ENCODE data around the gene PDCD10. TPM values are rescaled to one million over a fixed set of nuclear protein-coding genes. Genes with fewer than 3 reads are reported as not detected.

Gene PDCD10
- total and polyA plus RNA-seq, 2 donors (not counting 1 experiment from before 2014, with no cell fraction given) = 25.7 to 58.0 TPM

DNA sequence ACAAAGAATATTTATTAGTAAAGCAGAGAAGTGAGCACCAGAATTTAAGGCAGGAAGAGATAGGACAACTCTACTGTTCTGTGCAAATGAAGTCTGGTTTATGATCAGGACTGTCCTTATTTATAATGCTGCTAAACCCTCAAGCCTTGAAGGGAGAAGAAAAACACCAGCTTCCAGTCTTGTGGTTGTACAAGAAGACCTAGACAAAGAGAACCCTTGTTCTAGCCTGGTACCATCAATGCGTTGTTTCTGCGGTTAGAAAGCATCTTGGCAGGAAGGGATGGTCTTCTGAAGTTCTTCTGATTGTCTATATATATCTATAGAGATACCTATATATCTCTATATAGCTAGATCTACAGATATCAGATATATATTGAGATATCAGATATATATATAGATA, 33.8 kb downstream of the PDCD10 start:
- CTCF ChIA-PET = interaction anchor here (0.9 kb wide), 1 partner anchor 40 kb away, joined by 3 read pairs; no protein-coding TSS in a partner anchor
- intact Hi-C loops (cut with micrococcal nuclease) = no loop called here
- no peaks in the 10 kb centered on the region for H3K9me3 Mint-ChIP-seq (ENCODE audit: insufficient read depth)
- Histone ChIP-seq H3K4me3 (ENCODE audit: control extremely low read depth in 1 of 5, extremely low read depth in 1 of 5, insufficient read depth in 1 of 5, low read depth in 2 of 5, low read length in 4 of 5) (no peak overlapping the region), H3K36me3 (replicated peaks in 1 of 2; ENCODE audit: control extremely low read depth in 1 of 2, control insufficient read depth in 1 of 2, extremely low read depth in 1 of 2, insufficient read depth in 2 of 2, low read length in 1 of 2) (peaks cover 15 to 36% of the 10 kb centered on the region in 2 experiments), H3K4me1 (ENCODE audit: control insufficient read depth in 2 of 2, insufficient read depth in 2 of 2, low read length in 2 of 2) (no peaks in the 10 kb centered on the region), H3K27ac (ENCODE audit: low read length in 2 of 2) (no peak overlapping the region), H3K4me2 (replicated peaks; ENCODE audit: low read depth, low read length, poor library complexity, severe bottlenecking) (no peak overlapping the region), H3K27me3 (replicated peaks in 1 of 4; ENCODE audit: control extremely low read depth in 1 of 4, control insufficient read depth in 3 of 4, insufficient read depth in 4 of 4, low read length in 3 of 4) (no peaks in the 10 kb centered on the region), H3K79me2 (ENCODE audit: control insufficient read depth, insufficient read depth, low read length) (peaks cover 3% of the 10 kb centered on the region), H2AFZ (ENCODE audit: insufficient read depth, low read depth, low read length, poor library complexity, severe bottlenecking) (no peak overlapping the region), H4K20me1 (ENCODE audit: control insufficient read depth, insufficient read depth, low read length, poor library complexity, severe bottlenecking) (peaks cover 41% of the 10 kb centered on the region), H3K9ac (ENCODE audit: low read length) (no peak overlapping the region), H3K9me3 (ENCODE audit: control extremely low read depth in 1 of 3, control insufficient read depth in 2 of 3, insufficient read depth in 1 of 3, low read length in 2 of 3) (no peaks in the 10 kb centered on the region)
- WGBS (ENCODE audit: insufficient coverage) = no CpG with 5 or more reads among the region's 2 CpGs
- no peak overlapping the region for H3K4me3 Mint-ChIP-seq
- peaks cover 1% of the 10 kb centered on the region for H3K4me1 Mint-ChIP-seq
- POLR2A ChIA-PET = no interaction called here
- TF ChIP-seq EZH2 (IDR thresholded peaks at IDR 0.05; ENCODE audit: borderline replicate concordance, insufficient read depth, low read depth, low read length, poor library complexity, severe bottlenecking) = no peak
- TF ChIP-seq, protein P1, sequence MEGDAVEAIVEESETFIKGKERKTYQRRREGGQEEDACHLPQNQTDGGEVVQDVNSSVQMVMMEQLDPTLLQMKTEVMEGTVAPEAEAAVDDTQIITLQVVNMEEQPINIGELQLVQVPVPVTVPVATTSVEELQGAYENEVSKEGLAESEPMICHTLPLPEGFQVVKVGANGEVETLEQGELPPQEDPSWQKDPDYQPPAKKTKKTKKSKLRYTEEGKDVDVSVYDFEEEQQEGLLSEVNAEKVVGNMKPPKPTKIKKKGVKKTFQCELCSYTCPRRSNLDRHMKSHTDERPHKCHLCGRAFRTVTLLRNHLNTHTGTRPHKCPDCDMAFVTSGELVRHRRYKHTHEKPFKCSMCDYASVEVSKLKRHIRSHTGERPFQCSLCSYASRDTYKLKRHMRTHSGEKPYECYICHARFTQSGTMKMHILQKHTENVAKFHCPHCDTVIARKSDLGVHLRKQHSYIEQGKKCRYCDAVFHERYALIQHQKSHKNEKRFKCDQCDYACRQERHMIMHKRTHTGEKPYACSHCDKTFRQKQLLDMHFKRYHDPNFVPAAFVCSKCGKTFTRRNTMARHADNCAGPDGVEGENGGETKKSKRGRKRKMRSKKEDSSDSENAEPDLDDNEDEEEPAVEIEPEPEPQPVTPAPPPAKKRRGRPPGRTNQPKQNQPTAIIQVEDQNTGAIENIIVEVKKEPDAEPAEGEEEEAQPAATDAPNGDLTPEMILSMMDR (IDR thresholded peaks at IDR 0.05) = no peak
- H3K27me3 Mint-ChIP-seq = no peaks in the 10 kb centered on the region
- H3K27ac Mint-ChIP-seq = no peak overlapping the region
- DNase-seq = no peak
- ATAC-seq (ENCODE audit: low read depth) = no peak

DNA sequence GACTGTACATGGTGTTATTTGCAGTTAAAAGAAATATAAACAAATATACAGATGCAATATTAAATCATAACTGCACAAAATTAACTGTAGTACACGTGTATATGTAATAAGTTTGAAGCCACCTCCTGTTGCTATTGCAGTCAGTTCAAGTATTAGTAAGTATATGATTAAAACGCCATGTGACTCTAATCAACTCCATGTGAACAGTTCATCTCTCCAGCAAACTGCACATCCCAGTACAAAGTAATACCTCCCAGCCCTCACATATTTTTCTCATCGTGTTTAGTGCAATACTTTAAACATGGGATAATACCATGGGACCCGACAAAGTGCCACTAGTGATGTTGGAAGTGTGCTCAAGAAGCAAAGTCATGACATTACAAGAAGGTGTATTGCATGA, 34.6 kb downstream of the PDCD10 start:
- DNase-seq = no peak
- H3K4me1 Mint-ChIP-seq = no peaks in the 10 kb centered on the region
- no peak overlapping the region for H3K4me2 ChIP-seq (replicated peaks; ENCODE audit: low read depth, low read length, poor library complexity, severe bottlenecking)
- H3K36me3 ChIP-seq (replicated peaks in 1 of 2; ENCODE audit: control extremely low read depth in 1 of 2, control insufficient read depth in 1 of 2, extremely low read depth in 1 of 2, insufficient read depth in 2 of 2, low read length in 1 of 2) = peaks cover 14 to 41% of the 10 kb centered on the region in 2 experiments
- no peaks in the 10 kb centered on the region for H3K27me3 Mint-ChIP-seq
- 100% methylated on average over 1 of the region's 4 CpGs for WGBS (ENCODE audit: insufficient coverage)
- H3K27me3 ChIP-seq (replicated peaks in 1 of 4; ENCODE audit: control extremely low read depth in 1 of 4, control insufficient read depth in 3 of 4, insufficient read depth in 4 of 4, low read length in 3 of 4) = no peaks in the 10 kb centered on the region
- H2AFZ ChIP-seq (ENCODE audit: insufficient read depth, low read depth, low read length, poor library complexity, severe bottlenecking) = no peak overlapping the region
- H3K4me1 ChIP-seq (ENCODE audit: control insufficient read depth in 2 of 2, insufficient read depth in 2 of 2, low read length in 2 of 2) = no peaks in the 10 kb centered on the region
- POLR2A ChIA-PET = no interaction called here
- no peak overlapping the region for H3K4me3 Mint-ChIP-seq
- no peak for TF ChIP-seq EZH2 (IDR thresholded peaks at IDR 0.05; ENCODE audit: borderline replicate concordance, insufficient read depth, low read depth, low read length, poor library complexity, severe bottlenecking)
- no peaks in the 10 kb centered on the region for H3K9me3 ChIP-seq (ENCODE audit: control extremely low read depth in 1 of 3, control insufficient read depth in 2 of 3, insufficient read depth in 1 of 3, low read length in 2 of 3)
- H3K4me3 ChIP-seq (ENCODE audit: control extremely low read depth in 1 of 5, extremely low read depth in 1 of 5, insufficient read depth in 1 of 5, low read depth in 2 of 5, low read length in 4 of 5) = no peak overlapping the region
- no peak overlapping the region for H3K27ac ChIP-seq (ENCODE audit: low read length in 2 of 2)
- no peak overlapping the region for H3K9ac ChIP-seq (ENCODE audit: low read length)
- no peak overlapping the region for H3K27ac Mint-ChIP-seq
- no peaks in the 10 kb centered on the region for H3K9me3 Mint-ChIP-seq (ENCODE audit: insufficient read depth)
- H3K79me2 ChIP-seq (ENCODE audit: control insufficient read depth, insufficient read depth, low read length) = peaks cover 2% of the 10 kb centered on the region
- CTCF ChIA-PET = interaction anchor here (0.9 to 1.8 kb wide), 2 partner anchors 15 to 41 kb away, joined by 3 to 6 read pairs; no protein-coding TSS in a partner anchor
- intact Hi-C loops (cut with micrococcal nuclease) = no loop called here
- H4K20me1 ChIP-seq (ENCODE audit: control insufficient read depth, insufficient read depth, low read length, poor library complexity, severe bottlenecking) = peaks cover 38% of the 10 kb centered on the region
- ATAC-seq (ENCODE audit: low read depth) = no peak
